Left lung (tissue), 10 donors: ENCODE data around the gene C1QTNF9B. TPM values are rescaled to one million over a fixed set of nuclear protein-coding genes. Genes with fewer than 3 reads are reported as not detected.

Experiments
- ATAC-seq: fragments of 200-7000 bp; cut with Tn5 transposase; one replicate; pipeline ENCODE4 v1.9.1; 2020; ENCODE audit warnings: moderate library complexity
- DNase-seq, 4 donors: peaks; one replicate each; pipeline ENCODE4 v3.0.0-alpha.2; 2013 to 2020
- H3K27ac ChIP-seq, 2 donors: fragments of 200-600 bp; sonication (generic) in 1 of 2; one replicate each; pipeline versions ENCODE4 v1.5.0 to v1.8.0; 2020 to 2021
- H3K27me3 ChIP-seq, 2 donors: fragments of 200-600 bp; sonication (generic) in 1 of 2; one replicate each; pipeline versions ENCODE4 v1.5.0 to v1.8.0; 2020 to 2021
- H3K36me3 ChIP-seq, 2 donors: fragments of 200-600 bp; sonication (generic) in 1 of 2; one replicate each; pipeline versions ENCODE4 v1.5.0 to v1.8.0; 2020 to 2021
- H3K4me1 ChIP-seq, 2 donors: fragments of 200-600 bp; one replicate each; pipeline ENCODE4 v1.8.0; 2021
- H3K4me3 ChIP-seq, 2 donors: fragments of 200-600 bp; sonication (generic) in 1 of 2; one replicate each; pipeline versions ENCODE4 v1.5.0 to v1.8.0; 2020 to 2021; ENCODE audit warnings: mild to moderate bottlenecking in 1 of 2
- H3K9me3 ChIP-seq, 2 donors: fragments of 200-600 bp; sonication (generic) in 1 of 2; one replicate each; pipeline versions ENCODE4 v1.5.0 to v1.8.0; 2020 to 2021
- CTCF ChIP-seq, 2 donors: fragments of 200-600 bp; sonication (generic) in 1 of 2; IDR thresholded peaks; one replicate each; pipeline versions ENCODE4 v1.5.0 to v1.8.0; 2021; ENCODE audit warnings: antibody characterized with exemption in 2 of 2
- intact Hi-C, 2 donors: fragments of 100-400 bp; cut with DNase I; formaldehyde crosslinking; loops; one replicate each; pipeline versions ENCODE4 v1.11.2 to v1.14.2; 2022
- polyA plus RNA-seq, 6 donors: library from polyadenylated mRNA; unstranded; fragments of 120-200 nt; gene quantifications; one replicate each; pipeline ENCODE4 v1.2.1, GENCODE V29; 2013; ENCODE audit not compliant: insufficient read length in 6 of 6
- total RNA-seq, 2 donors: library from RNA; stranded (reverse); fragmentation: NEBNext Ultra II Directional; extraction: Animal tissue kit (Norgen Biotek cat#: 25700); gene quantifications; one replicate each; pipeline ENCODE4 v1.2.1, GENCODE V29; 2021
- donor health status: DM: no; HTN: yes; CAD: no.
- donor health status: DM: no; HTN: no; CAD: no.

C1QTNF9B gene
- total and polyA plus RNA-seq, 8 donors = 0.34 to 1.6 (median 1.1) TPM; not detected in 1

- H3K4me1 ChIP-seq = peaks cover 5 to 19% of the 10 kb centered on the region in 2 donors
- DNase-seq = no peak
- H3K4me3 ChIP-seq = no peak overlapping the region
- H3K27ac ChIP-seq = no peak overlapping the region
- no peaks in the 10 kb centered on the region for H3K36me3 ChIP-seq
- peak; percentile 15 for ATAC-seq
- no peak for TF ChIP-seq CTCF (IDR thresholded peaks at IDR 0.05)
- intact Hi-C loops = loop anchor here in 1 of 2 donors (10.0 kb wide), 2 partner anchors 156 to 406 kb away; no protein-coding TSS in a partner anchor
- H3K9me3 ChIP-seq = no peaks in the 10 kb centered on the region
- H3K27me3 ChIP-seq = no peaks in the 10 kb centered on the region
These were observed 26.8 kb downstream of the C1QTNF9B start for GRCh38 chr13:23870356-23871140.

- Histone ChIP-seq H3K27me3 (no peaks in the 10 kb centered on the region), H3K4me3 (no peak overlapping the region), H3K4me1 (peaks cover 5 to 19% of the 10 kb centered on the region in 2 donors), H3K27ac (no peak overlapping the region), H3K9me3 (no peaks in the 10 kb centered on the region), H3K36me3 (no peaks in the 10 kb centered on the region)
- intact Hi-C loops = no loop called here
- no peak for ATAC-seq
- TF ChIP-seq CTCF (IDR thresholded peaks at IDR 0.05) = no peak
- no peak for DNase-seq
These were observed 28.8 kb downstream of the C1QTNF9B start for GRCh38 chr13:23868521-23868920.

GRCh38 chr13:23867027-23867491, 30.2 kb downstream of the C1QTNF9B start:
- peak in 1 of 4 donors; percentile 49 for DNase-seq
- ATAC-seq = peak; percentile 83
- H3K4me1 ChIP-seq = peaks cover 5 to 19% of the 10 kb centered on the region in 2 donors
- intact Hi-C loops = no loop called here
- H3K27me3 ChIP-seq = no peaks in the 10 kb centered on the region
- no peaks in the 10 kb centered on the region for H3K9me3 ChIP-seq
- no peak overlapping the region for H3K4me3 ChIP-seq
- no peaks in the 10 kb centered on the region for H3K36me3 ChIP-seq
- peak overlapping the region in 1 of 2 donors; percentile 30 for H3K27ac ChIP-seq
- TF ChIP-seq CTCF (IDR thresholded peaks at IDR 0.05) = no peak

GRCh38 chr13:23866420-23867026, 30.8 kb downstream of the C1QTNF9B start:
- TF ChIP-seq CTCF (IDR thresholded peaks at IDR 0.05) = no peak

GRCh38 chr13:23865906-23866305, 31.4 kb downstream of the C1QTNF9B start:
- no peaks in the 10 kb centered on the region for H3K36me3 ChIP-seq
- H3K27me3 ChIP-seq = no peaks in the 10 kb centered on the region
- H3K9me3 ChIP-seq = no peaks in the 10 kb centered on the region
- no peak overlapping the region for H3K4me3 ChIP-seq
- ATAC-seq = no peak
- no peak for TF ChIP-seq CTCF (IDR thresholded peaks at IDR 0.05)
- DNase-seq = no peak
- H3K27ac ChIP-seq = no peak overlapping the region
- H3K4me1 ChIP-seq = peaks cover 4 to 19% of the 10 kb centered on the region in 2 donors
- intact Hi-C loops = no loop called here

More at GRCh38 chr13:23866420-23867026, 30.8 kb downstream of the C1QTNF9B start:
- H3K27me3 ChIP-seq = no peaks in the 10 kb centered on the region
- intact Hi-C loops = no loop called here
- ATAC-seq = peak; percentile 6
- H3K4me3 ChIP-seq = no peak overlapping the region
- DNase-seq = no peak
- peaks cover 5 to 19% of the 10 kb centered on the region in 2 donors for H3K4me1 ChIP-seq
- H3K36me3 ChIP-seq = no peaks in the 10 kb centered on the region
- H3K27ac ChIP-seq = no peak overlapping the region
- H3K9me3 ChIP-seq = no peaks in the 10 kb centered on the region
